CMK (cell line): ENCODE results near the gene ETFA.
"Not testable (repeated sequence)": the region's sequence is repeated elsewhere in the genome, so short reads cannot be mapped to it uniquely, and the experiment has no call there.

ENCODE experiments used
- DNase-seq: peaks from one replicate; pipeline ENCODE4 v3.0.0-alpha.2; 2010; ENCODE audit warnings: low read depth

ETFA gene

GRCh38 chr15:76324066-76324465, 12.8 kb upstream of the ETFA start:
- no peak for DNase-seq

GRCh38 chr15:76321602-76322001, 10.3 kb upstream of the ETFA start:
- DNase-seq = no peak

DNA sequence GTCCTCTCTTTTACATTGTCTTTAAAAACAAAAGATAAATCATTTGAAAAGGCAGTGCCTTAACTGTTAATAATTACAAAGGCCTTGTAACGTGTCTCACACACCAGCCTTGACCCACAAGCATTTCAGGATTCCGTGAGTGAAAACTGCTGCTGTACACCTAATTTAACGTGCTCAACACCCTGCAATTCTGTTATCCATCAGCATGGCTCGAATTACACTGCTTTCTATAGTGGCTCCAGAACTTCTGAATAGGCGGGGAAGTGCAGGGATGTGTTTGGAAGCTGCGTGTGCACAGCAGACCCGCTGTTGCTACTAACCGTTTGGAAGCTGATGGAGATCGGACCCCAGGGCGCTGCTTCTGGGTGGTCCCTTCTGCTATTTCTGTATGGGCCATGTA, 9.9 kb upstream of the ETFA start:
- DNase-seq = no peak

- DNase-seq = no peak
Measured at GRCh38 chr15:76320012-76320411, 8.7 kb upstream of the ETFA start.

GRCh38 chr15:76313731-76314130, 2.5 kb upstream of the ETFA start:
- no peak for DNase-seq

GRCh38 chr15:76313175-76313567, 1.9 kb upstream of the ETFA start:
- not testable (repeated sequence) for DNase-seq

DNA sequence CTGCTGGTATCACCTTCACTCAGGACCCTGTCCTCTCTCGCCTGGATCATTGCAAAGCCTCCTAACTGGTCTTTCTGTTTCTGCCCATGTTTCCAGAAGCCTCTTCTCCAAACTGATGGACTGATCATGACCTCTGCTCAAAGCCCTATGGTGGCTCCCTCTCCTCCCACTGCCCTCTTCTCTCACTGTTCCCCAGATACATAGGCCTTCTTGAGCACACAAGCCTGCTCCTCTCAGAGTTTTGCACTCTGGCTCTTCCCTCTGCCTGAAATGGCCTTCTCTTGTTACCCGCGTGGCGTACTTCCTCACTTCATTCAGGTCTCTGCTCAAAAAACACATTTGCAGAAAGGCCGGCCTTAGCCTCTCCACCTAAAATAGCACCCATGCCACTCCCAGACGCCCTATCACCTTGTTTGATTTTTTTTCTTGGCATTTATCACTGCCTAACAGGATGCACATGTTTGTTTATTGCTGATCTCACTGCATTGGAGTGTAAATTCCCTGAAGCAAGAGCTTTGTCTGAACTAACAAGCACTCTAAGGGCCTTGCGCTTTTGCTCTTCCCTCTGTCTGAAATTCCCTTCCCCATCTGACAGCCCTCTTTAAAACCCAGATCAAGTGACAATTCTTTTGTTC, 1.4 kb upstream of the ETFA start:
- DNase-seq = no peak

GRCh38 chr15:76310475-76311099, 682 bp downstream of the ETFA start:
- DNase-seq = no peak

DNA sequence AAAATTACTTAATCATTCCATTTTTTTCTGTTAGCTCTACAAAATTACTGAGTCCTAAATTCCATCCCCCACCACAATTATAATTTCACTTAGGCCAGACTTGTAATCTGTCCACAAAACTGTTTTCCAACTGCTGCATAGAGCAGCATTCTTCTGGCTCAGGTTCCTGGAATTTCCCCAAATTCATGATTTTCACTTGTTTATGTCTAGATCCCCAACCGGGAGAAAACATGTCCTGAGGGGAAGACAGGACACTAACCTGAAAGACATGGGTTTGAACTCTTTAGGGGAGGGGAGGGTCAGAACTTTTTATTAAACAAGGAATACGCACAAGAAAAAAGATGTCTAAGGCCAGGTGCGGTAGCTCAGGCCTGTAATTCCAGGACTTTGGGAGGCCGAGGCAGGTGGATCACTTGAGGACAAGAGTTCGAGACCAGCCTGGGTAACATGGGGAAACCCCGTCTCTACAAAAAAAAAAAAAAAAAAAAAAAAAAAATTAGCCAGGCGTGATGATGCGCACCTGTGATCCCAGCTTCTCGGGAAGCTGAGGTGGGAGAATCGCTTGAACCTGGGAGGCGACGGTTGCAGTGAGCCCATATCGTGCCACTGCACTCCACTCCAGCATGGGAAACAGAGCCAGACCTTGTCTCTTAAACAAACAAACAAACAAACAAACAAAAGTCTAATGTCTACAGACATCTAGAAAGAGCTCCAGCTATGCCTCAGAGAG, 1.5 kb downstream of the ETFA start:
- no peak for DNase-seq

- DNase-seq = no peak
Measured at GRCh38 chr15:76303909-76304308, 7.4 kb downstream of the ETFA start.

DNA sequence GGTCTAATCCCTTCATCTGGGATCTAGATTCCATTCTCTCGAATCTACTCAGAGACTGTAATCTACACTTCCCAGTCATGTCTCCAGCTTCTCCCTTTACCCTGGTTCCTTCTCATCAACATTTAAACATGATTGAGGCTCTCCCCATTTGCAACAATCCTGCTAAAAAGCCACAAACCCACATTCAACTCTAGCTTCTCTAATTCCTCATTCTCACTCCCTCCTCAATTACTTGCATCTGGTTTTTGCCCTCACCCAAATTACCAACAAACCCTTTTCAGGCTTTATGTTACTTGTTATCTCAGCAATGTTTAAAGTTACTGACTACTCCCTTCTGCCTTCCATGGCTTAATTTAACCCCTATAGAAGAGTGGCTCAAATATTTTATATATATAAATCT, 11.5 kb downstream of the ETFA start:
- no peak for DNase-seq

- DNase-seq = no peak
Measured at GRCh38 chr15:76298986-76299385, 12.3 kb downstream of the ETFA start.

DNA sequence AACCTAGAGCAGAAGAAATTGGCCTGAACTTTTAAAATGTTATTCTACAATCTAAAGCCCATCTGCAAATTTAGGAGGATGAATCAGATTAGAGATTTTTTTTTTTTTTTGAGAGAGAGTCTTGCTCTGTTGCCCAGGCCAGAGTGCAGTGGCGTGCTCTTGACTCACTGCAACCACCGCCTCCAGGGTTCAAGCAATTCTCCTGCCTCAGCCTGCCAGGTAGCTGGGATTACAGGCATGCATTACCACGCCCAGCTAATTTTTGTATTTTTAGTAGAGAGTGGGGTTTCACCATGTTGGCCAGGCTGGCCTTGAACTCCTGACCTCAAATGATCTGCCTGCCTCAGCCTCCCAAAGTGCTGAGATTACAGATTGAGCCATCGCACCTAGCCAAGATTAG, 13.3 kb downstream of the ETFA start:
- DNase-seq = not testable (repeated sequence)

DNA sequence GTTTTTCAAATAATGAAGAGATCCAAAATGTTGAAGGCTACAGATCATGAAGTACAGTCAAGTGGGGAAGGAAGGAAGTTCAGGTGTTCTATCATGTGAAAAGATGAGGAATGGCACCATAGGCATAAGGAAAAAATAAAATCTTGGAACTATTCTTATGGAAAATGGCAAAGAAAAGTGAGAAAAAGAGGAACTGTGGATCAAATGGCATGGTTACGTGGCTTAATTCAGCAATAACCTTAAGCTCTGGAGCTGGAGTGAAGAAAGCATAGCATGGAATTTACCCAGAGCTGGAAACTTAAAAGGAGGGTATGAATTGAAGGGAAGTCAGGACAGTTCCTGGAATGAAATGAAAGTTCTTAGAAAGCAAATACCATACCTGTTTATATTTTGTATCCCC, 14.4 kb downstream of the ETFA start:
- no peak for DNase-seq

DNA sequence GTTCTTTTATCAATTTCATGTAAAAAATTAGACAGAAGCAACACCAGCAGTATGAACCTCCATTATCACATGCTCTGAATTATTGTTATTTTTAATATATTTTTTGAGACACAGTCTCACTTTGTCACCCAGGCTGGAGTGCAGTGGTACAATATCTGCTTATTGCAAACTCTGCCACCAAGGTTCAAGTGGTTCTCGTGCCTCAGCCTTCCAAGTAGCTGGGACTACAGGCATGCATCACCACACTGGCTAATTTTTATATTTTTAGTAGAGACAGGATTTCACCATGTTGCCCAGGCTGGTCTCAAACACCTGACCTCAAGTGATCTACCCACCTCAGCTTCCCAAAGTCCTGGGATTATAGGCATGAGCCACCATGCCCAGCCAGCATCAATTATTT, 16.8 kb downstream of the ETFA start:
- not testable (repeated sequence) for DNase-seq

- no peak for DNase-seq
Measured at GRCh38 chr15:76293361-76293760, 17.9 kb downstream of the ETFA start.

DNA sequence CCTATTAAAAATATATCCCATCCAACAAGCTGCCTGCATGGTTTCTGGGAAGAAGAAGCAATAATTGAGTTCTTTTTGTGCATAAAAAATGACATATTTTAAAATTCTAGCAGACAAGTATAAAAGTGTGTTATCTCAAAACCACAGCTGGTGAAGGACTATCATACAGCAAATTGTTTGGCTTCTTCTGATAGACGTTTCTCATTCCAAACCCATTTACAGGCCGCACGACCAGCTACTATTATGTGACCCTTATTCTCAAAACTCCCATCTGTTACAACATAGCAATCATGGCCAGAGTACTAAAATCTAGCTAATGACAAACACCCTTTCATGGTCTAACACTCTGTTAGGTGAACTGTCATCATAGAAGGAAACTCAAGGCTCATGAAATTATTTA, 21.7 kb downstream of the ETFA start:
- no peak for DNase-seq

GRCh38 chr15:76286271-76286879, 24.9 kb downstream of the ETFA start:
- DNase-seq = no peak

DNA sequence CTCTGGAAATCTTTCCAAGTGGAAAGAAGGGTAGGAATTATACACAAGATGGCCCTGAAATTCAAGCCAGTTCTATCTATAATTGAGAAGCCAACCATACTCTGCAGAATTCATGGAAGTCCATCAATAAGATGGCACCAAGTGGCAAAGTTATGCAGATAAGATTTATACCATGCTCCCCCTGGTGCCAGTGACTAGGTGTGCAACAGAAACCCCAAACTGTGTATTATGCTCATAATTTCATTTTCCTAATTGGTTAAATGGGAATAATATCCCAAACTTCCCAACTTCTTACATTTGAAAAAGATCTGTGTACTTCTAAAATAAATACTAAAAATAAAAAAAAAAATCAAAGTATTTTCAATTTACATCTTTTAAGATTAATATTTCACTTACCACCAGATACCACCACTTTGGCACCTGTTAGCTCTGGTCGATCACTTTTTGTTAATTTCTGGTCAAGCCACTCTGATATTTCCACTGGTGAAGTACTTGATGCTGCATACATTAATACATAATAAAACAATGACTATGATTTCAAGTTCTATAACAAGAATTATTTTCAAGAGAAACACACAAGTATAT, 25.9 kb downstream of the ETFA start:
- DNase-seq = no peak

- DNase-seq = no peak
Measured at GRCh38 chr15:76282465-76282864, 28.8 kb downstream of the ETFA start.

GRCh38 chr15:76278651-76279050, 32.6 kb downstream of the ETFA start:
- no peak for DNase-seq

DNA sequence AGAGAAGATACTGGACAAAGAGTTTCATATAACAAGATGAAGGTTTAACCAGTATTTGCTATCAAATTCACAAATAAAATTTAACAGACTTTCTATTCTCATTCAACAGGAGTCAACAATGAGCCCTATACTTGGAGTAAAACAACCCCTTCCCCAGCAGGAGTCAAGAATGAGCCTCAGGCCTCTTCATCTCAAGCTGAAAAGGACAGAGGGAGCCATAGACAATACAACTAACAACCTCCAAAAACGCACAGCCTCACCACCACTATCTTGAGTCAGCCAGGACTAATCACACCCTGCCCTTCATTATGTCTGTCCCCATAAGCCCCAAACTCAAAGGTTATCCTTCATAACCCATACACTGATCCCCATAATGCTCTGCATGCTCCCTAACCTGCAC, 36.4 kb downstream of the ETFA start:
- DNase-seq = no peak

- no peak for DNase-seq
Measured at GRCh38 chr15:76274226-76274625, 37.0 kb downstream of the ETFA start.
